ENCODE measurements around the gene ANGEL1. TPM values are rescaled to one million over a fixed set of nuclear protein-coding genes. Genes with fewer than 3 reads are reported as not detected.

Gene ANGEL1
- total and polyA plus RNA-seq, 2 donors (not counting 1 experiment from before 2014, with no cell fraction given): 13.1 to 27.3 TPM

- ChIA-PET POLR2A (no interaction called here), CTCF (interaction anchor here (0.6 kb wide), 1 partner anchor 1801 kb away, joined by 3 read pairs; no protein-coding TSS in a partner anchor)
- Mint-ChIP-seq H3K27ac (no peak overlapping the region), H3K27me3 (peaks cover 17% of the 10 kb centered on the region), H3K4me1 (no peaks in the 10 kb centered on the region), H3K9me3 (ENCODE audit: insufficient read depth) (no peaks in the 10 kb centered on the region), H3K4me3 (no peak overlapping the region)
- no peak for ATAC-seq (ENCODE audit: low read depth)
- TF ChIP-seq CTCF (IDR thresholded peaks at IDR 0.05): no peak
- TF ChIP-seq EZH2 (IDR thresholded peaks at IDR 0.05; ENCODE audit: borderline replicate concordance, insufficient read depth, low read depth, low read length, poor library complexity, severe bottlenecking): no peak
- WGBS (ENCODE audit: insufficient coverage): 67% methylated on average over 5 of the region's 6 CpGs
- no peak overlapping the region for H3K4me3 ChIP-seq (ENCODE audit: control extremely low read depth in 1 of 5, extremely low read depth in 1 of 5, insufficient read depth in 1 of 5, low read depth in 2 of 5, low read length in 4 of 5)
- intact Hi-C loops (cut with micrococcal nuclease): no loop called here
- H3K9me3 ChIP-seq (ENCODE audit: control extremely low read depth in 1 of 3, control insufficient read depth in 2 of 3, insufficient read depth in 1 of 3, low read length in 2 of 3): no peaks in the 10 kb centered on the region
- H4K20me1 ChIP-seq (ENCODE audit: control insufficient read depth, insufficient read depth, low read length, poor library complexity, severe bottlenecking): no peaks in the 10 kb centered on the region
- no peak overlapping the region for H3K9ac ChIP-seq (ENCODE audit: low read length)
- DNase-seq: no peak
- H3K27ac ChIP-seq (ENCODE audit: low read length in 2 of 2): no peak overlapping the region
- no peak overlapping the region for H2AFZ ChIP-seq (ENCODE audit: insufficient read depth, low read depth, low read length, poor library complexity, severe bottlenecking)
- H3K79me2 ChIP-seq (ENCODE audit: control insufficient read depth, insufficient read depth, low read length): no peaks in the 10 kb centered on the region
- no peaks in the 10 kb centered on the region for H3K27me3 ChIP-seq (replicated peaks in 1 of 4; ENCODE audit: control extremely low read depth in 1 of 4, control insufficient read depth in 3 of 4, insufficient read depth in 4 of 4, low read length in 3 of 4)
- no peaks in the 10 kb centered on the region for H3K36me3 ChIP-seq (replicated peaks in 1 of 2; ENCODE audit: control extremely low read depth in 1 of 2, control insufficient read depth in 1 of 2, extremely low read depth in 1 of 2, insufficient read depth in 2 of 2, low read length in 1 of 2)
- H3K4me1 ChIP-seq (ENCODE audit: control insufficient read depth in 2 of 2, insufficient read depth in 2 of 2, low read length in 2 of 2): no peaks in the 10 kb centered on the region
- H3K4me2 ChIP-seq (replicated peaks; ENCODE audit: low read depth, low read length, poor library complexity, severe bottlenecking): no peak overlapping the region
Measured at GRCh38 chr14:76752744-76753143, 59.9 kb downstream of the ANGEL1 start.

- Mint-ChIP-seq H3K27me3 (peaks cover 18% of the 10 kb centered on the region), H3K4me3 (no peak overlapping the region), H3K9me3 (ENCODE audit: insufficient read depth) (peaks cover 10% of the 10 kb centered on the region), H3K27ac (no peak overlapping the region), H3K4me1 (peaks cover 4% of the 10 kb centered on the region)
- Histone ChIP-seq H3K27ac (ENCODE audit: low read length in 2 of 2) (no peak overlapping the region), H3K36me3 (replicated peaks in 1 of 2; ENCODE audit: control extremely low read depth in 1 of 2, control insufficient read depth in 1 of 2, extremely low read depth in 1 of 2, insufficient read depth in 2 of 2, low read length in 1 of 2) (no peaks in the 10 kb centered on the region), H3K4me1 (ENCODE audit: control insufficient read depth in 2 of 2, insufficient read depth in 2 of 2, low read length in 2 of 2) (peaks cover 0 to 5% of the 10 kb centered on the region in 2 donors), H4K20me1 (ENCODE audit: control insufficient read depth, insufficient read depth, low read length, poor library complexity, severe bottlenecking) (no peaks in the 10 kb centered on the region), H3K9ac (ENCODE audit: low read length) (no peak overlapping the region), H3K79me2 (ENCODE audit: control insufficient read depth, insufficient read depth, low read length) (no peaks in the 10 kb centered on the region), H2AFZ (ENCODE audit: insufficient read depth, low read depth, low read length, poor library complexity, severe bottlenecking) (no peak overlapping the region), H3K27me3 (replicated peaks in 1 of 4; ENCODE audit: control extremely low read depth in 1 of 4, control insufficient read depth in 3 of 4, insufficient read depth in 4 of 4, low read length in 3 of 4) (no peaks in the 10 kb centered on the region), H3K4me2 (replicated peaks; ENCODE audit: low read depth, low read length, poor library complexity, severe bottlenecking) (no peak overlapping the region), H3K9me3 (ENCODE audit: control extremely low read depth in 1 of 3, control insufficient read depth in 2 of 3, insufficient read depth in 1 of 3, low read length in 2 of 3) (peaks cover 1 to 23% (median 18%) of the 10 kb centered on the region in 3 donors), H3K4me3 (ENCODE audit: control extremely low read depth in 1 of 5, extremely low read depth in 1 of 5, insufficient read depth in 1 of 5, low read depth in 2 of 5, low read length in 4 of 5) (no peak overlapping the region)
- ChIA-PET POLR2A (no interaction called here), CTCF (no interaction called here)
- TF ChIP-seq EZH2 (IDR thresholded peaks at IDR 0.05; ENCODE audit: borderline replicate concordance, insufficient read depth, low read depth, low read length, poor library complexity, severe bottlenecking) (no peak), CTCF (IDR thresholded peaks at IDR 0.05) (no peak)
- DNase-seq: no peak
- 60% methylated on average over 6 of the region's 7 CpGs for WGBS (ENCODE audit: insufficient coverage)
- no peak for ATAC-seq (ENCODE audit: low read depth)
- intact Hi-C loops (cut with micrococcal nuclease): no loop called here
Measured at GRCh38 chr14:76742966-76743365, 69.7 kb downstream of the ANGEL1 start.

All from B cell (primary cell).